ENCODE measurements around the gene HLA-DOA.

DNA sequence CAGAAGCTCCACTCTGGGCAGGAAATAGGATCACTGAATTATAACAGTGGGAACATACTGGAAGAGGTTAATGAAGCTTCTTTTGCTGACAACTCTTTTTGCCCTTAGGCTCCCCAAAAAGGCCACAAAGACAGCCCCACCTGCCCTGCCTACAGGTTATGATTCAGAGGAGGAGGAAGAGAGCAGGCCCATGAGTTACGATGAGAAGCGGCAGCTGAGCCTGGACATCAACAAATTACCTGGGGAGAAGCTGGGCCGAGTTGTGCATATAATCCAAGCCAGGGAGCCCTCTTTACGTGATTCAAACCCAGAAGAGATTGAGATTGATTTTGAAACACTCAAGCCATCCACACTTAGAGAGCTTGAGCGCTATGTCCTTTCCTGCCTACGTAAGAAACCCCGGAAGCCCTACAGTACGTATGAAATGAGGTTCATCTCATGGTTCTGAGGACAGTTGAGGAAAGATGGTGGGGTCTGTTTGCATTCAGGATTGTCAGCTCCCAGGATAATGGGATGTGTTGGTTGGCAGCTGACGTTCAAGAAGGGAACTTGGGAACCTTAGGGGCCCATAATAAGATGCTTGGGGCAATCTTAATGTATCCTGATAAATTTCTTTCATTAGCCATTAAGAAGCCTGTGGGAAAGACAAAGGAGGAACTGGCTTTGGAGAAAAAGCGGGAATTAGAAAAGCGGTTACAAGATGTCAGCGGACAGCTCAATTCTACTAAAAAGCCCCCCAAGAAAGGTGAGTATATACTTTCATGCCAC is 29.5 kb downstream of the HLA-DOA start:
- TF ChIP-seq CTCF (IDR thresholded peaks at IDR 0.05 in 2 of 3, conservative IDR thresholded peaks at IDR 0.05 in 1 of 3; ENCODE audit: control insufficient read depth in 2 of 3, extremely low read depth in 1 of 3, insufficient read depth in 1 of 3, low read depth in 3 of 3, low read length in 3 of 3) (no peak), BMI1 (IDR thresholded peaks at IDR 0.05; ENCODE audit: borderline replicate concordance) (no peak), ZNF384 (IDR thresholded peaks at IDR 0.05; ENCODE audit: borderline replicate concordance, low read depth, low read length) (no peak), SREBF2 (IDR thresholded peaks at IDR 0.05; ENCODE audit: low read length) (no peak), POLR2A (IDR thresholded peaks at IDR 0.05; ENCODE audit: low read depth, low read length) (no peak; the same call in 1 of the 2 replicates), CHD2 (IDR thresholded peaks at IDR 0.05; ENCODE audit: borderline replicate concordance, low read depth, low read length) (no peak), MXI1 (IDR thresholded peaks at IDR 0.05; ENCODE audit: low read depth, low read length) (no peak), NR2C2 (IDR thresholded peaks at IDR 0.05; ENCODE audit: borderline replicate concordance, control insufficient read depth, insufficient read length, low read depth) (no peak), ATF3 (IDR thresholded peaks at IDR 0.05; ENCODE audit: borderline replicate concordance, extremely low read depth, low read depth, low read length) (no peak), ZBTB11 (CRISPR knock-in tag; IDR thresholded peaks at IDR 0.05) (no peak), GABPA (IDR thresholded peaks at IDR 0.05; ENCODE audit: low read depth) (no peak)
- TF ChIP-seq, protein P1, sequence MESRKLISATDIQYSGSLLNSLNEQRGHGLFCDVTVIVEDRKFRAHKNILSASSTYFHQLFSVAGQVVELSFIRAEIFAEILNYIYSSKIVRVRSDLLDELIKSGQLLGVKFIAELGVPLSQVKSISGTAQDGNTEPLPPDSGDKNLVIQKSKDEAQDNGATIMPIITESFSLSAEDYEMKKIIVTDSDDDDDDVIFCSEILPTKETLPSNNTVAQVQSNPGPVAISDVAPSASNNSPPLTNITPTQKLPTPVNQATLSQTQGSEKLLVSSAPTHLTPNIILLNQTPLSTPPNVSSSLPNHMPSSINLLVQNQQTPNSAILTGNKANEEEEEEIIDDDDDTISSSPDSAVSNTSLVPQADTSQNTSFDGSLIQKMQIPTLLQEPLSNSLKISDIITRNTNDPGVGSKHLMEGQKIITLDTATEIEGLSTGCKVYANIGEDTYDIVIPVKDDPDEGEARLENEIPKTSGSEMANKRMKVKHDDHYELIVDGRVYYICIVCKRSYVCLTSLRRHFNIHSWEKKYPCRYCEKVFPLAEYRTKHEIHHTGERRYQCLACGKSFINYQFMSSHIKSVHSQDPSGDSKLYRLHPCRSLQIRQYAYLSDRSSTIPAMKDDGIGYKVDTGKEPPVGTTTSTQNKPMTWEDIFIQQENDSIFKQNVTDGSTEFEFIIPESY (IDR thresholded peaks at IDR 0.05) = no peak
